ENCODE results near the gene ATRIP. TPM values are rescaled to one million over a fixed set of nuclear protein-coding genes. Genes with fewer than 3 reads are reported as not detected.

Gene ATRIP
- total and polyA plus RNA-seq, 10 of the 15 experiments (the other 5 are each of a cell fraction or from before 2014, with no cell fraction given) = 1.4 to 16.0 (median 10.1) TPM

- ChIA-PET SMC1A (ENCODE audit: uncharacterized antibody, unreplicated experiment) (interaction anchor here (0.6 to 2.0 kb wide), 4 partner anchors 12 to 910 kb away, joined by 4 to 6 read pairs (median 5); partner anchors contain the start of genes CCDC51 and TMA7), RAD21 (ENCODE audit: unreplicated experiment) (interaction anchor here (0.8 to 3.9 kb wide), 4 partner anchors 15 to 98 kb away, joined by 3 to 18 read pairs (median 3); no protein-coding TSS in a partner anchor), POLR2A (interaction anchor here (1.1 kb wide), 1 partner anchor 22 kb away, joined by 3 read pairs; no protein-coding TSS in a partner anchor), CTCF (interaction anchor here (2.2 to 5.4 kb wide), 2 partner anchors 15 to 51 kb away, joined by 7 to 54 read pairs; no protein-coding TSS in a partner anchor)
- H3K4me2 ChIP-seq (ENCODE audit: control insufficient read depth, insufficient read depth) = no peak overlapping the region
- H3K36me3 ChIP-seq (ENCODE audit: control insufficient read depth in 2 of 2, insufficient read depth in 2 of 2, low read length in 1 of 2) = peaks cover 1 to 23% of the 10 kb centered on the region in 2 experiments; a peak in 2 of 4 replicates
- FAIRE-seq (no peak), ATAC-seq (no peak), DNase-seq (ENCODE audit: low read depth, low spot score) (no peak)
- peaks cover 18% of the 10 kb centered on the region for H3K79me2 ChIP-seq (ENCODE audit: control insufficient read depth, insufficient read depth, low read length)
- BruUV-seq (replicated peaks) = no TSS peak
- no peak overlapping the region for H3K4me3 ChIP-seq
- H4K20me1 ChIP-seq (ENCODE audit: control insufficient read depth, insufficient read depth) = no peaks in the 10 kb centered on the region
- 100% methylated on average over 1 of the region's 1 CpG for WGBS (ENCODE audit: insufficient coverage, insufficient replicate concordance, low lambda C conversion rate, missing lambda C conversion rate)
- peaks cover 4% of the 10 kb centered on the region for H3K4me1 ChIP-seq (ENCODE audit: control insufficient read depth, insufficient read depth, low read length)
- no peak overlapping the region for H3K9ac ChIP-seq (ENCODE audit: control insufficient read depth, insufficient read depth, low read length)
- intact Hi-C loops (cut with micrococcal nuclease; ENCODE audit: unreplicated experiment) (no loop called here), in situ Hi-C loops (cut with MboI) (no loop called here)
- H3K27me3 ChIP-seq (replicated peaks in 1 of 2; ENCODE audit: control insufficient read depth in 2 of 2, insufficient read depth in 2 of 2, low read length in 1 of 2) = no peaks in the 10 kb centered on the region
- H2AFZ ChIP-seq (ENCODE audit: control insufficient read depth, low read depth, low read length) = no peak overlapping the region
- H3K27ac ChIP-seq (ENCODE audit: control insufficient read depth, insufficient read depth) = no peak overlapping the region
- H3K9me3 ChIP-seq (replicated peaks; ENCODE audit: control insufficient read depth, insufficient read depth, low read length) = no peaks in the 10 kb centered on the region
- no peak for TF ChIP-seq FOS (IDR thresholded peaks at IDR 0.05; ENCODE audit: borderline replicate concordance, extremely low read depth, insufficient read length)
- TF ChIP-seq ZBTB40 (IDR thresholded peaks at IDR 0.05; ENCODE audit: borderline replicate concordance) = no peak
- no peak for TF ChIP-seq HSF1 (IDR thresholded peaks at IDR 0.05; ENCODE audit: low read depth, low read length)
- TF ChIP-seq USF2 (IDR thresholded peaks at IDR 0.05; ENCODE audit: borderline replicate concordance, low read depth, low read length) = no peak
- TF ChIP-seq NR2C2 (IDR thresholded peaks at IDR 0.05; ENCODE audit: borderline replicate concordance, control insufficient read depth, insufficient read length, low read depth) = no peak
- no peak for TF ChIP-seq CHD1 (IDR thresholded peaks at IDR 0.05; ENCODE audit: low read depth, low read length)
- TF ChIP-seq SIX5 (IDR thresholded peaks at IDR 0.05; ENCODE audit: low read depth, low read length, severe bottlenecking) = no peak
- no peak for TF ChIP-seq ZNF384 (IDR thresholded peaks at IDR 0.05; ENCODE audit: borderline replicate concordance, low read depth, low read length)
- TF ChIP-seq ESRRA (IDR thresholded peaks at IDR 0.05; ENCODE audit: low read length) = no peak
- TF ChIP-seq PRDM15 (CRISPR knock-in tag; IDR thresholded peaks at IDR 0.05) = no peak
Observed at GRCh38 chr3:48451270-48451669, 4.7 kb downstream of the ATRIP start.

Data from GM12878 (cell line).